ENCODE measurements around the gene PSD.
"Not testable (repeated sequence)": the region's sequence is repeated elsewhere in the genome, so short reads cannot be mapped to it uniquely, and the experiment has no call there.

Gene PSD

GRCh38 chr10:102418622-102419268 is at the start of gene PSD:
TSS of gene PSD (minus strand) at chr10:102418785. CDS start at chr10:102417038, 1,747 bp downstream.
- in situ Hi-C loops (cut with HindIII; ENCODE audit: low sequenced_read_pairs), result no loop called here

- in situ Hi-C loops (cut with HindIII; ENCODE audit: low sequenced_read_pairs), result no loop called here
Measured at GRCh38 chr10:102467971-102468438, 49.4 kb upstream of the PSD start.

- in situ Hi-C loops (cut with HindIII; ENCODE audit: low sequenced_read_pairs), result no loop called here
Measured at GRCh38 chr10:102467318-102467717, 48.7 kb upstream of the PSD start.

GRCh38 chr10:102465466-102465865 is 46.9 kb upstream of the PSD start:
- in situ Hi-C loops (cut with HindIII; ENCODE audit: low sequenced_read_pairs), result no loop called here

- in situ Hi-C loops (cut with HindIII; ENCODE audit: low sequenced_read_pairs), result no loop called here
Measured at GRCh38 chr10:102463983-102464382, 45.4 kb upstream of the PSD start.

- in situ Hi-C loops (cut with HindIII; ENCODE audit: low sequenced_read_pairs), result no loop called here
Measured at GRCh38 chr10:102462512-102463054, 44.0 kb upstream of the PSD start.

- in situ Hi-C loops (cut with HindIII; ENCODE audit: low sequenced_read_pairs), result no loop called here
Measured at GRCh38 chr10:102461187-102462054, 42.8 kb upstream of the PSD start.

- in situ Hi-C loops (cut with HindIII; ENCODE audit: low sequenced_read_pairs), result no loop called here
Measured at GRCh38 chr10:102460836-102461186, 42.2 kb upstream of the PSD start.

GRCh38 chr10:102458656-102459055 is 40.1 kb upstream of the PSD start:
- in situ Hi-C loops (cut with HindIII; ENCODE audit: low sequenced_read_pairs), result no loop called here

- in situ Hi-C loops (cut with HindIII; ENCODE audit: low sequenced_read_pairs), result no loop called here
Measured at GRCh38 chr10:102457591-102458150, 39.1 kb upstream of the PSD start.

- in situ Hi-C loops (cut with HindIII; ENCODE audit: low sequenced_read_pairs), result no loop called here
Measured at GRCh38 chr10:102455893-102456471, 37.4 kb upstream of the PSD start.

- in situ Hi-C loops (cut with HindIII; ENCODE audit: low sequenced_read_pairs), result not testable (repeated sequence)
Measured at GRCh38 chr10:102454662-102455487, 36.3 kb upstream of the PSD start.

- in situ Hi-C loops (cut with HindIII; ENCODE audit: low sequenced_read_pairs), result no loop called here
Measured at GRCh38 chr10:102453502-102453901, 34.9 kb upstream of the PSD start.

GRCh38 chr10:102452672-102453340 is 34.2 kb upstream of the PSD start:
- in situ Hi-C loops (cut with HindIII; ENCODE audit: low sequenced_read_pairs), result no loop called here

GRCh38 chr10:102451105-102451969 is 32.8 kb upstream of the PSD start, which contains the start of gene C10orf95:
TSS of gene C10orf95 (minus strand) at chr10:102451543. CDS start at chr10:102451093, 450 bp downstream.
- in situ Hi-C loops (cut with HindIII; ENCODE audit: low sequenced_read_pairs), result no loop called here

GRCh38 chr10:102450374-102451104 is 32.0 kb upstream of the PSD start:
- in situ Hi-C loops (cut with HindIII; ENCODE audit: low sequenced_read_pairs), result no loop called here

- in situ Hi-C loops (cut with HindIII; ENCODE audit: low sequenced_read_pairs), result no loop called here
Measured at GRCh38 chr10:102450124-102450373, 31.5 kb upstream of the PSD start.
